HUDEP-2 (cell line): ENCODE data around the gene SPDEF.
A peak's percentile ranks its signal among the peaks of the same experiment; 100 is the strongest.

Experiments used
- DNase-seq, 76 experiments: peaks; one replicate each; lab custom pipeline; 2025; ENCODE audit not compliant: unreplicated experiment in 76 of 76; lab: John Stamatoyannopoulos, UW

The SPDEF gene

GRCh38 chr6:34565722-34566137, 9.6 kb upstream of the SPDEF start:
- DNase-seq: no peak

DNA sequence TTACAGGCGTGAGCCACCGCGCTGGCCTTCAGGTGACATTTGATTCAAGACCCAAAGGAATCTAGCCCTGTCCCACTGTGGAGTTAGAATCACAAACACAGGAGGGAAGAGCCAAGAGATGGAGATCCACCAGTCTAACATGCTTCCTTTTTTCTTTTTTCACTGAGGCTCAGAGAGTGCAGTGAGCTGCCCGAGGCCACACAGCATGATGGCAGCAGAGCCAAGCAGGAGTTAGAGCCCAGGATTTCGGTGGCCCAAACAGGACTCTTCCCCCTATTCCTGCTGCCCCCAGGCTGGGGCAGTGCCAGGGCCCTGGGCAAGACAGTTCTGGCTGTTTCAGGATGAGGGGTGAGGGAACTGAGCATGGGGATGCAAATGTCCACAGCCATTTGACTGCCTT, 8.1 kb upstream of the SPDEF start:
- DNase-seq: no peak

GRCh38 chr6:34563513-34563870, 7.4 kb upstream of the SPDEF start:
- peak in 2 of 76 experiments; percentile 46 to 49 for DNase-seq

GRCh38 chr6:34562861-34563512, 6.9 kb upstream of the SPDEF start:
- peak in 73 of 76 experiments; percentile 32 to 95 (median 74) for DNase-seq

DNA sequence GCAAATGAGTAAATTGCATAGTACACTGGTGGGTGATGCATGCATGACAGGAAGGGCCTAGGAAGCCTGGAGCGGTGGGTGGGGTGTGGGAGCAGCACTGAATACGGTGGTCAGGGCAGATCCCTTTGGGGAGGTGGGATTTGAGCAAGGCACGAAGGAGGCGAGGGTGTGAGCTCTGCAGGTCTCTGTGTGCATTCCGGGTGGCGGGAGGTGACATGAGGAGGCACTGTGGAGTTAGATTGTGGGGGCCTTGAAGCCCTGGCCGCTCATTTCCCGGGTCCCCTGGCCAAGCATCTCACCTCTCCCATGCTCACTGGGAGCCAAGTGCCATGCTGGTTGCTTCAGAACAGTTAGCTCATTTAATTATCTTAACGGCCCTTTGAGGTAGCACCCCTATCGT, 6.2 kb upstream of the SPDEF start:
- DNase-seq: peak in 1 of 76 experiments; percentile 44

GRCh38 chr6:34561227-34561530, 5.0 kb upstream of the SPDEF start:
- DNase-seq: no peak

GRCh38 chr6:34560366-34561226, 4.5 kb upstream of the SPDEF start:
- peak in 67 of 76 experiments; percentile 44 to 96 (median 80) for DNase-seq

DNA sequence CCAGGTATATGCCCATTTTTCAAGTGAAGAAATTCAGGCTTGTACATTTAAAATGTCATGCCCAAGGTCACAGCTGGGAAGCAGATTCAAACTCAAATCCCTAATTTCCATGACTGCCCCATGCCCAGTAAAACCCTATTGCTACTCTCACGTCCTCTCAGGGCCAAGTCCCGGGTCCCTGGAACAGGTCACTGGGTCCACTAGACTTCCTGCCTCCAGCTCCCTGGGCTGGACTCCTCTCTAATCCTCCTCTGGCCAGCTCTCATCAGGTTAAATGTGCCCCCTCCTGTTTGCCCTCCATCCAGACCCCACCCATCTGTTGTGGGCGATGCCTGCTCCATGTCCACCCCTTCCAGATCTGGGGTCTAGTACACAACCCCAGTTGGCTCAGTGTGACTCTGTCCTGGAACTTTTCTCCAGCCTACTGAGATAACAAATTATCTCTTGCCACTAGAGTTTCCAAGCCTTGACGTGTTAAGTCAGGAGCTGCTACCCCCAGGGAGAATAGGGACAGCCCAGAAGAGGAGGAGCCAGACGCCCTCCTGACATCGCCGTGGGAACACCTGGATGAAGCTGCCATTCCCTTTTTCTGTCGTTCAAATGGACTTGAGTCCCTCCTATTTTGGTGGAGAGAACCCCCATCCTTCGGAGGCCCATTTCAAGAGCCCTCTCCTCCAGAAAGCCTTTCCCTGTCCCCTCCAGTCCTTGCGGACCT, 3.7 kb upstream of the SPDEF start:
- DNase-seq: peak in 26 of 76 experiments; percentile 16 to 66 (median 42)

DNA sequence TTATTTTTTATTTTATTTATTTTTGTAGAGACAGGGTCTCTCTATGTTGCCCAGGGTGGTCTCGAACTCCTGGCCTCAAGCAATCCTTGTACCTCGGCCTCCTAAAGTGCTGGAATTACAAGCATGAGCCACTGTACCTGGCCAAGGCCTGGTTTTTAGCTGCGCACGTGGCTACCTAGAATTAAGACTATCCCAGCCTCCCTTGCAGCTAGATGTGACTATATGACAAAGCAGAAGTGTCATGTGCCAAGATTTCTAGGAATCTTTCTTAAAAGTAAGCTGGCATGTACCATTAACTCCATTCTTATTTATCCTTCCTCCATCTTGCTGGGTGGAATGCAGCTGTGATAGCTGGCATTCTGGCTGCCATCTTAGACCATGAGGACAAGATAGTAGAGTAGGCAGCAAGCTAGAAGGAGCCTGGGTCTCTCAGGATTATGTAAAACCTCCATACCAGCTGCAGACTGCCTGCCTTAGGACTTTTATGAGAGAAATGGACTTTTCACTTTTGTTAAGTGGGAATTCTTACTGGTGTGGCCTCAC, 2.1 kb upstream of the SPDEF start:
- no peak for DNase-seq

DNA sequence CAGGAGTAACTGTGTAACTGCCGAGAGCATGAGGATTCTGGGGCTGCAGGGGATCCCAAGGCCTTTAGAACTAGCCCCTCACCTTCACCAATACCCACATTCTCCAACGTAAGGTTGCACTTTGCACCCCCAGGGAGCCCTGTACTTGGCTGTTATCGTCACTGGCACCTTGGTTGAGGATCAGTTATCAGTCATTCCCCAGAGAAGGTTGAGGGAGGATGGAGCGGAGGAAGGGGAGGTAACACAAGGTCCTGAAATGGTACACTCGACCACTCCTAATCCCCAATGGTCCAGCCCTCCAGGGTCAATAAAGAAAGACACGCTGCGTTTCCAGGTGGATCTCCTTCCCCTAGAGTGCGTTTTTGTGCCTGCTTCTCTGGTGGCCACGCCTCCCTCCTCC, 1.1 kb upstream of the SPDEF start:
- DNase-seq: peak in 14 of 76 experiments; percentile 10 to 53 (median 33)

GRCh38 chr6:34556493-34556892, 364 bp upstream of the SPDEF start:
- no peak for DNase-seq

DNA sequence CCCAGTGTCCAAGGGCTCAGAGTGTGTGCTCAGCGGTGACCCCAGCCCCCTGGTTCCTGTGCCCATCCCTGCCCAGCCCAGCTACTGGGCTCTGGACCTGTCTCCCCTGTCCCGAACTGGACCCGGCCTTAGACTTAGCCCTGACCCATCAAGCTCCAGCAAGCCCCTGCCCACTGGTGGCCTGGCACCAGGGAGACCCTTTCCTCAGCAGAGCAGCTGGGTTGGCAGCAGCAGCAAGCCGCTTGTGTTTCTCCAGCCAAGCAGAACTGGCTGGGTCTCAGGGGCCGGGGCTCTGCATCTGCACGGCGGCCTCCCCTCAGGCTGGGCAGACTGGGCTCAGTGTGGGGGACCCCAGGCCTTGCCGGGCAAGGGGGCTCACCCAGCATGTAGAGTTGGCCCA, 801 bp downstream of the SPDEF start:
- DNase-seq: no peak

GRCh38 chr6:34555007-34555322, 1.2 kb downstream of the SPDEF start:
- no peak for DNase-seq

GRCh38 chr6:34554291-34555006, 1.7 kb downstream of the SPDEF start:
- DNase-seq: no peak

DNA sequence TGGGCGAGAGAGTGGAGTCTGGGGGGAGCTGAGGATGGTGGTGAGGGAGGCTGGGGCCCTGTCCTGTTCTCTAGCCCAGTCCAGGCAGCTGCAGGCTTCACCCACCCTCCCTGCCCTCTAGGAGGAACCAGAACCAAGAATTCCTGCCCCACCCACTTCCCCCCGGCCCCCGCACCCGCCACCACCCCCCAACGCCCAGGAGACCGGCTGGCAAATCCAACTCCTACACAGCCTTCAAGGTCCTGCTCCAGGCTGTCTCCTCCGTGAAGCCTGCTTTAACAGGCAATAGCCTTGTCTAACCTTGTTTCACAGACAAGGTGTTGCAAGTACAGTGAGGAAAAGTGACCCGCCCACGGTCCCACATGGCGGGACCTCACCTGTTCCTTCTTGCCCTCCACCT, 2.4 kb downstream of the SPDEF start:
- DNase-seq: peak in 2 of 76 experiments; percentile 22 to 35

- no peak for DNase-seq
Observed at GRCh38 chr6:34553146-34553545, 3.0 kb downstream of the SPDEF start.

GRCh38 chr6:34552620-34553019, 3.5 kb downstream of the SPDEF start:
- no peak for DNase-seq

DNA sequence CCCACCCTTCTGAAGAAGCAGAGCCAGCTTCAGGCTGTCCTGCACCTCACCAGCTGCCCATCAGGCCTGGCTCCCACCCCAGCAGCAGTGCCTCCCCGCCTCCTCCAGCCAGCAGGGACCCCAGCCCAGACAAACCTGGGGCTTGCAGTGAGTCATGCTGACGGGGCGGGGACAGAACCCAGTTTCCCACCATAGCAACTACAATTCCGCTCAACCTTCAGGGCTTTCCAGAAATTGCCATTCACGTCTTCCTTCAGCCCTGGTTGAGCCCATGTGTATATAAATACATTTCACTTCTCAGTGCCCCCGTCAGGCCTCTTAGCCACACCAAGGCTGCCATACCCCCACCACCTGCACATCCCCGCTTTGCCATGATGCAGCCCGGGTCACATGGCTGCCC, 4.4 kb downstream of the SPDEF start:
- DNase-seq: no peak

DNA sequence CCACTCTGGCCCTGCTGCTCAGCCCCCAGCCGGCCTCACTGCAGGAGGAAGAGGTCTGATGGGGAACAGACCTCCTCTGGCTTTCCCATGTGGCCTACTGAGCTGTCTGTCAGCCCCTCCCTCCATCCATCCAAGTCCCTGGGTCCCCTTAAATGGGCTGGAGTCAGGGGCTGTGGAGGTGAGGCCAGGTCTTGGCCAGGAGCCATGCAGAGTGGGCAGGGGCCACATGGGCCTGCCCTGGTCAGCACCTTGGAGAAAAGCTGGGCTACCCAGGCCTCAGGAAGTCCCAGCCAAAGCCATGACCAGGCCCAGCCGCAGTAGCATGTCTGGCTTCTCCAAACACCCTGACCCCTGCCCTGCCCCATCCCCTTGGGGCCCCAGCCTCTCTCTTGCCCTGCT, 6.3 kb downstream of the SPDEF start:
- no peak for DNase-seq

- DNase-seq: no peak
Observed at GRCh38 chr6:34549026-34549803, 6.9 kb downstream of the SPDEF start.
